GM19455 (cell line): ENCODE data around the gene OSBPL7.

Experiments
- ATAC-seq: cut with Tn5 transposase; IDR thresholded peaks from one replicate; pipeline ENCODE4 v1.9.1; 2021; ENCODE audit not compliant: unreplicated experiment

The OSBPL7 gene

GRCh38 chr17:47807421-47807820, 14.2 kb downstream of the OSBPL7 start:
- no peak for ATAC-seq

- ATAC-seq: no peak
Observed at GRCh38 chr17:47806913-47807255, 14.7 kb downstream of the OSBPL7 start.

GRCh38 chr17:47806026-47806912, 15.3 kb downstream of the OSBPL7 start:
- no peak for ATAC-seq

GRCh38 chr17:47804461-47804860, 17.1 kb downstream of the OSBPL7 start:
- no peak for ATAC-seq

GRCh38 chr17:47803751-47804150, 17.8 kb downstream of the OSBPL7 start:
- no peak for ATAC-seq

- no peak for ATAC-seq
Observed at GRCh38 chr17:47803201-47803600, 18.4 kb downstream of the OSBPL7 start.

GRCh38 chr17:47802341-47803022, 19.1 kb downstream of the OSBPL7 start:
- no peak for ATAC-seq

GRCh38 chr17:47801906-47802305, 19.7 kb downstream of the OSBPL7 start:
- no peak for ATAC-seq

- no peak for ATAC-seq
Observed at GRCh38 chr17:47801176-47801765, 20.3 kb downstream of the OSBPL7 start.

- no peak for ATAC-seq
Observed at GRCh38 chr17:47800686-47801085, 20.9 kb downstream of the OSBPL7 start.

GRCh38 chr17:47797797-47798196, 23.8 kb downstream of the OSBPL7 start:
- no peak for ATAC-seq

GRCh38 chr17:47792979-47793378, 28.6 kb downstream of the OSBPL7 start:
- no peak for ATAC-seq

- ATAC-seq: no peak
Observed at GRCh38 chr17:47792457-47792856, 29.1 kb downstream of the OSBPL7 start.

- no peak for ATAC-seq
Observed at GRCh38 chr17:47791025-47791424, 30.6 kb downstream of the OSBPL7 start.

GRCh38 chr17:47789611-47790561, 31.7 kb downstream of the OSBPL7 start:
- ATAC-seq: no peak

- no peak for ATAC-seq
Observed at GRCh38 chr17:47785538-47786123, 36.0 kb downstream of the OSBPL7 start.

GRCh38 chr17:47781397-47781796, 40.2 kb downstream of the OSBPL7 start:
- no peak for ATAC-seq

GRCh38 chr17:47778184-47778635, 43.4 kb downstream of the OSBPL7 start:
- no peak for ATAC-seq

- ATAC-seq: no peak
Observed at GRCh38 chr17:47776330-47777197, 45.0 kb downstream of the OSBPL7 start.
